ENCODE data around the gene MEF2D.

GRCh38 chr1:156533568-156534220 is 33.1 kb upstream of the MEF2D start:
- no peak for TF ChIP-seq CTCF (IDR thresholded peaks at IDR 0.05)
- TF ChIP-seq POLR2A (IDR thresholded peaks at IDR 0.05), result no peak

All from testis (tissue), 2 donors.